ENCODE results near the gene LARP4.

Gene LARP4

DNA sequence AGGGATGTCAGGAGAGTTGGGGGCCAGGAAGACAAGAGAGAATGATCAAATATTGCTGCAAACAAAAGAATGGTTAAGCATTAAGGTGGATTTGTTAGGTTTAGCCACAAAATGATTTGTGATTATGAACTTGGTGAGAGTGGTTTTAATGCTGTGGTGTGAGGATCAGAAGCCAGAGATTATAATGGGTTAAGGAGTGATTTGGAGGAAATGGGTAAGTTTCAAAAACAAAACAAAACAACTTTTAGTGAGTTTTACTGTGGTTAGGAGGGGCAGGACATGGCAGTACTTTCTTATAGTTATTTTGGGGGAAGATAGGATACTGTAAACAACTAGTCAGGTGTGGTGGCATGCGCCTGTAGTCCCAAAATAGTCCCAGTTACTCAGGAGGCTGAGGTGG is 128.1 kb downstream of the LARP4 start:
- DNase-seq: no peak

DNA sequence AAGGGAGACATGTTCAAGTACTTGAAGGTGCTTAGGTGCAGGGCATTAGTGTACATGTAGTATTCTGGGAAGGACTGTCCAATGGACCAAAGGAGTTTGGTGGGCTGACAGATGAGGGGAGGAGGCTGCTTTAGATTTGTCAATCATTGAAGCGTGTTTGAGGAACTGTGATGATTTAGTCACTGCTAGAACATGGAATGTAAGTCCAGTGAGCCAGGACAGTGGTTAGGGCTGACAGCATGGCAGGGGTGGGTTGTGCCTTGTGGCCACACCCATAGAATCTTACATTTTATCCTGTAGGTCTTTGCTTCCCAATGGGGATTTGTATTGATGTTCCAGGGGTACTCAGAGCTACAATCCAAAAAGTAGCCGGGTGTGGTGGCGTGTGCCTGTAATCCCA is 128.7 kb downstream of the LARP4 start:
- no peak for DNase-seq

Measured in effector CD4-positive, alpha-beta T cell (primary cell).